RWPE2 (cell line): ENCODE results near the gene PTPRK.
A peak's percentile ranks its signal among the peaks of the same experiment; 100 is the strongest.

Experiments used
- ATAC-seq: fragments of 200-7000 bp; cut with Tn5 transposase; 3 replicates; pipeline ENCODE4 v1.9.1; 2021; ENCODE audit warnings: low read depth
- DNase-seq: peaks from one replicate; pipeline ENCODE4 v3.0.0-alpha.2; 2020; ENCODE audit warnings: low spot score
- H3K27ac ChIP-seq: fragments of 450-650 bp; 2 replicates; pipeline ENCODE4 v1.5.1; 2017; ENCODE audit warnings: mild to moderate bottlenecking; ENCODE audit not compliant: poor library complexity, severe bottlenecking
- H3K27me3 ChIP-seq: fragments of 250-450 bp; sonication (Bioruptor Pico); 2 replicates; pipeline ENCODE4 v1.5.1; 2021; ENCODE audit warnings: mild to moderate bottlenecking, moderate library complexity; ENCODE audit not compliant: insufficient read depth, poor library complexity, severe bottlenecking
- H3K36me3 ChIP-seq: fragments of 250-450 bp; sonication (Bioruptor Pico); 2 replicates; pipeline ENCODE4 v1.5.1; 2020; ENCODE audit warnings: low read depth, mild to moderate bottlenecking, moderate library complexity
- H3K4me1 ChIP-seq: fragments of 250-450 bp; sonication (Bioruptor Pico); 2 replicates; pipeline ENCODE4 v1.5.1; 2021; ENCODE audit warnings: mild to moderate bottlenecking, moderate library complexity; ENCODE audit not compliant: insufficient read depth, poor library complexity, severe bottlenecking
- H3K4me3 ChIP-seq: fragments of 250-450 bp; sonication (Bioruptor Pico); 2 replicates; pipeline ENCODE4 v1.5.1; 2021; ENCODE audit warnings: mild to moderate bottlenecking, moderate library complexity; ENCODE audit not compliant: severe bottlenecking
- H3K9me3 ChIP-seq: fragments of 250-450 bp; sonication (Bioruptor Pico); 2 replicates; pipeline ENCODE4 v1.5.1; 2021; ENCODE audit warnings: mild to moderate bottlenecking, moderate library complexity; ENCODE audit not compliant: severe bottlenecking
- CTCF ChIP-seq: fragments of 450-650 bp; IDR thresholded peaks from one replicate; pipeline ENCODE4 v1.5.1; 2017; ENCODE audit warnings: mild to moderate bottlenecking, moderate library complexity; ENCODE audit not compliant: poor library complexity, severe bottlenecking

The PTPRK gene

GRCh38 chr6:128474481-128474880 lies 45.9 kb downstream of the PTPRK start:
- no peak for TF ChIP-seq CTCF
- DNase-seq (no peak), ATAC-seq (peak; percentile 81)
- no peaks in the 10 kb centered on the region for H3K9me3 ChIP-seq
- H3K4me1 ChIP-seq = peaks cover 36% of the 10 kb centered on the region
- no peaks in the 10 kb centered on the region for H3K27me3 ChIP-seq
- no peak overlapping the region for H3K4me3 ChIP-seq
- no peaks in the 10 kb centered on the region for H3K36me3 ChIP-seq
- H3K27ac ChIP-seq = peak overlapping the region; percentile 31

DNA sequence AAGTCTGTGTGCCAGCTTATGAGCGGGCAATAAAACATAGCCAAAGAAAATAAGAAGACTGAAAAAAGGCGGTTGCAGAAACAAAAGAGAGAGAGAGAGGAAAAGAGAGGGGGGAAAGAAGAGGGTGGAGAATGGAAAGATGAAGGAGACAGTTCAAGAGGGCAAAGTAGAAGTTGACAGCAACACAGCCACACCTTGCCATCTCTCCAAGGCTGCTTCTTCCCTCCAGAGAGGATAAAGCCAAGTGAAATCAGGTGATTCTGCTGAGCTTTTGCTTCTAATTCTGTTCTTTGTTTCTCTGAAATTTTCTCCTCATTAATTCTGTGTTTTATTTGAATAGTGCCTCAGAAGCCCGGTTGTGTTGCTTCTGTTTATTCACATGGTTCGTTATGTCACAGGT lies 48.5 kb downstream of the PTPRK start:
- DNase-seq (no peak), ATAC-seq (no peak)
- no peaks in the 10 kb centered on the region for H3K9me3 ChIP-seq

DNA sequence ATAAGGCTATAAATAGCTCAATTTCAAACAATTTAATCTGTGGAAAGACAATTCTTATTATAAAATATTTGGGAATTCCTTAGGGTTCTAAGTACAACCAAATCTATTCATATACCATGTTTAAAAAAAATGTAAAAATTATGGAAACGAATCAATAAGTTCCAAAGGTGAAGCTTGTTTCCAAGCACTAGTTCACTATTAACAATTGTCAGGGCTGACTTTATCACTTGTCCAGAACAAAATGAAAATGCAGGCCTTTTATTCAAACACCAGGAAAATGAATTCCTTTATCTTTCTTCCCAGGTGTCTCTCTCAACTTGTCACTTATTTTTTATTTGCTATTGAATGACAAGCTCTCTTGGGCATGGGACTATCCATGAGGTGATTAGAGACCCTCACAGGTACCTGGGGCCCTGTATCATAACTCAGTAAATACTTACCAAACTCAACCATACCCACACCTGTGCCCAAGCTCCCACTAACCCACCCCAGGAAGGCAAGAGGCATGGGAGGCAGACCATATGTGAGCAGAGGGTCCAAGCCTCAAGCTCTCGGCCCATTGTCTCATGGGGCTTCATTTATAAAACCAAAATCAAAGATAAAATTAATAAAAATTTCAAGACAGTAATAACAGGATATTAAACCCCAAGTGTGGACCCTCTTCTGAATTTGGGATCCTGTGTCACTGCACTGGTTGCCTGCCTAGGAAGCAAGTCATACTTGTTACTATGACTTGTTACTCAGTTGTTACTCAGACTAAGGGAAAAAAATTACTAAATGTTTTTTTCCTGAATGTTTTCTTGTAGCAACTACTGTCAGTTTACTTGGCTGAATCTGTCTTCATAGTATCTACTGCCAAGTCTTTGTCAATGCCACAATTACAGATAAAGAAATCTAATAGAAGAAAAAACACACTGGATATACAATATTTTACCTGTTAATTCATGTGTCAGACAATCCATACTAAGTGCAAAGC lies 54.7 kb downstream of the PTPRK start:
- TF ChIP-seq CTCF = no peak
- Histone ChIP-seq H3K4me3 (no peak overlapping the region), H3K9me3 (no peaks in the 10 kb centered on the region), H3K4me1 (peaks cover 36% of the 10 kb centered on the region), H3K27me3 (no peaks in the 10 kb centered on the region), H3K36me3 (peaks cover 12% of the 10 kb centered on the region), H3K27ac (peak overlapping the region; percentile 60)
- ATAC-seq = peak; percentile 32; the same call in 1 of the 3 replicates
- DNase-seq = no peak

More for the DNA sequence above, 48.5 kb downstream of the PTPRK start:
- peaks cover 42% of the 10 kb centered on the region for H3K4me1 ChIP-seq
- H3K27me3 ChIP-seq = no peaks in the 10 kb centered on the region
- H3K4me3 ChIP-seq = no peak overlapping the region
- H3K36me3 ChIP-seq = no peaks in the 10 kb centered on the region
- no peak for TF ChIP-seq CTCF
- H3K27ac ChIP-seq = no peak overlapping the region

- Histone ChIP-seq H3K27me3 (no peaks in the 10 kb centered on the region), H3K9me3 (no peaks in the 10 kb centered on the region), H3K4me1 (peaks cover 36% of the 10 kb centered on the region), H3K36me3 (peaks cover 13% of the 10 kb centered on the region), H3K27ac (peak overlapping the region; percentile 60), H3K4me3 (no peak overlapping the region)
- DNase-seq (no peak), ATAC-seq (no peak)
- no peak for TF ChIP-seq CTCF
These were observed 55.6 kb downstream of the PTPRK start for GRCh38 chr6:128464790-128465189.

- ATAC-seq (peak; percentile 75), DNase-seq (no peak)
- no peak for TF ChIP-seq CTCF
- Histone ChIP-seq H3K9me3 (no peaks in the 10 kb centered on the region), H3K27ac (peak overlapping the region; percentile 60), H3K4me1 (peaks cover 29% of the 10 kb centered on the region), H3K36me3 (peaks cover 13% of the 10 kb centered on the region), H3K4me3 (no peak overlapping the region), H3K27me3 (no peaks in the 10 kb centered on the region)
These were observed 56.5 kb downstream of the PTPRK start for GRCh38 chr6:128463942-128464341.
